Prostate gland (tissue), 2 donors: Measurements from ENCODE around the gene DPH3. TPM values are rescaled to one million over a fixed set of nuclear protein-coding genes. Genes with fewer than 3 reads are reported as not detected.

ENCODE experiments used
- DNase-seq: peaks from one replicate; pipeline ENCODE4 v3.0.0-alpha.2; 2019; ENCODE audit warnings: low spot score
- H3K27ac ChIP-seq, 2 donors: fragments of 200-600 bp; sonication (generic); 2 replicates each; pipeline ENCODE4 v1.5.1; 2017 to 2019
- H3K27me3 ChIP-seq: fragments of 200-600 bp; sonication (generic); replicated peaks from 2 replicates; pipeline ENCODE4 v1.5.1; 2019; ENCODE audit not compliant: insufficient read depth
- H3K36me3 ChIP-seq, 2 donors: fragments of 200-600 bp; sonication (generic); 1 replicate in 1 of 2; 2 replicates in 1 of 2; pipeline versions ENCODE4 v1.5.1 to v1.8.1; 2017 to 2019
- H3K4me1 ChIP-seq: fragments of 200-600 bp; sonication (generic); replicated peaks from 2 replicates; pipeline ENCODE4 v1.5.1; 2019
- H3K4me3 ChIP-seq, 2 donors: fragments of 200-600 bp; sonication (generic); 2 replicates each; pipeline ENCODE4 v1.5.1; 2017 to 2019
- H3K9me3 ChIP-seq: fragments of 200-600 bp; sonication (generic); 2 replicates; pipeline ENCODE4 v1.5.1; 2017
- POLR2A ChIP-seq: fragments of 450-650 bp; IDR thresholded peaks from one replicate; pipeline ENCODE4 v1.6.1; 2016; ENCODE audit warnings: antibody characterized with exemption, mild to moderate bottlenecking
- POLR2AphosphoS5 ChIP-seq: sonication (generic); formaldehyde crosslinking; IDR thresholded peaks from one replicate; pipeline ENCODE4 v1.6.1; 2017; ENCODE audit warnings: antibody characterized with exemption
- WGBS: methylation state at CpG from one replicate; pipeline ENCODE4 v1.1.5; 2018; 5-methylcytosine and 5-hydroxymethylcytosine counted together
- intact Hi-C: fragments of 100-400 bp; cut with DNase I; formaldehyde crosslinking; loops from one replicate; pipeline ENCODE4 v1.14.2; 2022
- total RNA-seq, 2 donors: library from RNA; depleted of rRNA; stranded (reverse); fragments of >200 nt; gene quantifications; one replicate each; pipeline ENCODE4 v1.1.0, GENCODE V29; 2016
- TF ChIP-seq, protein P1 (sequence below), 4 experiments: fragments of 200-600 bp in 2 of 4; fragments of 450-650 bp in 2 of 4; sonication (generic) in 2 of 4; IDR thresholded peaks; 1 replicate in 3 of 4; 2 replicates in 1 of 4; pipeline ENCODE4 v1.5.1; 2016 to 2019; ENCODE audit warnings: antibody characterized with exemption in 4 of 4, mild to moderate bottlenecking in 2 of 4, moderate library complexity in 2 of 4

DPH3 gene
- total RNA-seq, 2 donors from 2014 or later, result 12.4 to 13.8 TPM

DNA sequence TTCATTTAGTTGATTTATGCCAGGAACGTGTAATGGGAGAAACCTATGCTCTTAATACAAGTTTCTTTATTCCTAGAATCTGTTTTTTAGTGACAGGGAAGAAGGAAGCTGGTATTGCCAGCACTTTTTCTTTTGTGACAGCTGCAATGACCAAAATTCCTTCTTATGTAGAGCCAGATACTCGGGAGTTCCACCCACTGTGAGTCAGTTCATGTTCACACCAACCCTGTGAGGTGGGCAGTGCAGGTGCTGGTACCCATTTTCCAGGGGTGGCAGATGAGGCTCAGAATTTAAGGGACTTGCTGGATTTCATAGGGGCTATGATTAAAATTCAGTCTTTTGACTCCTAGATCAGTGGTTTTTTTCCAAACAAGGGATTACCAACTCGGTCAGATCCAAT is 35.0 kb upstream of the DPH3 start:
- TF ChIP-seq, protein P1, sequence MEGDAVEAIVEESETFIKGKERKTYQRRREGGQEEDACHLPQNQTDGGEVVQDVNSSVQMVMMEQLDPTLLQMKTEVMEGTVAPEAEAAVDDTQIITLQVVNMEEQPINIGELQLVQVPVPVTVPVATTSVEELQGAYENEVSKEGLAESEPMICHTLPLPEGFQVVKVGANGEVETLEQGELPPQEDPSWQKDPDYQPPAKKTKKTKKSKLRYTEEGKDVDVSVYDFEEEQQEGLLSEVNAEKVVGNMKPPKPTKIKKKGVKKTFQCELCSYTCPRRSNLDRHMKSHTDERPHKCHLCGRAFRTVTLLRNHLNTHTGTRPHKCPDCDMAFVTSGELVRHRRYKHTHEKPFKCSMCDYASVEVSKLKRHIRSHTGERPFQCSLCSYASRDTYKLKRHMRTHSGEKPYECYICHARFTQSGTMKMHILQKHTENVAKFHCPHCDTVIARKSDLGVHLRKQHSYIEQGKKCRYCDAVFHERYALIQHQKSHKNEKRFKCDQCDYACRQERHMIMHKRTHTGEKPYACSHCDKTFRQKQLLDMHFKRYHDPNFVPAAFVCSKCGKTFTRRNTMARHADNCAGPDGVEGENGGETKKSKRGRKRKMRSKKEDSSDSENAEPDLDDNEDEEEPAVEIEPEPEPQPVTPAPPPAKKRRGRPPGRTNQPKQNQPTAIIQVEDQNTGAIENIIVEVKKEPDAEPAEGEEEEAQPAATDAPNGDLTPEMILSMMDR (IDR thresholded peaks at IDR 0.05), result no peak
- TF ChIP-seq POLR2A (no peak), POLR2AphosphoS5 (no peak)
- no peak overlapping the region for H3K4me3 ChIP-seq
- H3K27me3 ChIP-seq, result no peaks in the 10 kb centered on the region
- no peaks in the 10 kb centered on the region for H3K36me3 ChIP-seq
- H3K4me1 ChIP-seq, result no peaks in the 10 kb centered on the region
- intact Hi-C loops, result loop anchor here (10.0 kb wide), 1 partner anchor 115 kb away; no protein-coding TSS in a partner anchor
- DNase-seq, result no peak
- no peak overlapping the region for H3K27ac ChIP-seq
- no peaks in the 10 kb centered on the region for H3K9me3 ChIP-seq
- 90% methylated on average over 3 of the region's 3 CpGs for WGBS

DNA sequence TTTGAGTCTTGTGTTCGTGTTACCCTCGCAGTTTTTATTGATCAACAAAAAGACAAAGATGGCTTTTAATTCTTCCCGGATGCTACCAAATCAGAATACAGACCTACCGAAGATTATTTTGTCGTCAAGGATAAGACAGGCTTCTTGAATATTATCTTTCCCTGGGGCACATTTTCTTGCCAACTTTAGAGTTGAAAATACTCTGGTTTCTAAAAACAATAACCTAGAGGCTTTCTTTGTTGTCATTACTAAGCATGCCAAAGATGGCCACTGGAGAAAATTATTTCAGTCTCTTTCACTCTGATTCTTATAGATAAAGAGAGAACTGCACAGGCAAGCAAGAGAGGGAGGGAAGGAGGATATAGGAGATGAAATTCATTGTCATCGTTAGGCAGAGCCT is 34.1 kb upstream of the DPH3 start:
- intact Hi-C loops, result loop anchor here (10.0 kb wide), 1 partner anchor 116 kb away; no protein-coding TSS in a partner anchor
- DNase-seq, result no peak
- H3K36me3 ChIP-seq, result no peaks in the 10 kb centered on the region
- no peaks in the 10 kb centered on the region for H3K9me3 ChIP-seq
- TF ChIP-seq POLR2A (no peak), POLR2AphosphoS5 (no peak)
- TF ChIP-seq, protein P1 (IDR thresholded peaks at IDR 0.05), result no peak
- H3K27ac ChIP-seq, result no peak overlapping the region
- WGBS, result 79% methylated on average over 6 of the region's 6 CpGs
- H3K27me3 ChIP-seq, result no peaks in the 10 kb centered on the region
- H3K4me3 ChIP-seq, result no peak overlapping the region
- H3K4me1 ChIP-seq, result no peaks in the 10 kb centered on the region

DNA sequence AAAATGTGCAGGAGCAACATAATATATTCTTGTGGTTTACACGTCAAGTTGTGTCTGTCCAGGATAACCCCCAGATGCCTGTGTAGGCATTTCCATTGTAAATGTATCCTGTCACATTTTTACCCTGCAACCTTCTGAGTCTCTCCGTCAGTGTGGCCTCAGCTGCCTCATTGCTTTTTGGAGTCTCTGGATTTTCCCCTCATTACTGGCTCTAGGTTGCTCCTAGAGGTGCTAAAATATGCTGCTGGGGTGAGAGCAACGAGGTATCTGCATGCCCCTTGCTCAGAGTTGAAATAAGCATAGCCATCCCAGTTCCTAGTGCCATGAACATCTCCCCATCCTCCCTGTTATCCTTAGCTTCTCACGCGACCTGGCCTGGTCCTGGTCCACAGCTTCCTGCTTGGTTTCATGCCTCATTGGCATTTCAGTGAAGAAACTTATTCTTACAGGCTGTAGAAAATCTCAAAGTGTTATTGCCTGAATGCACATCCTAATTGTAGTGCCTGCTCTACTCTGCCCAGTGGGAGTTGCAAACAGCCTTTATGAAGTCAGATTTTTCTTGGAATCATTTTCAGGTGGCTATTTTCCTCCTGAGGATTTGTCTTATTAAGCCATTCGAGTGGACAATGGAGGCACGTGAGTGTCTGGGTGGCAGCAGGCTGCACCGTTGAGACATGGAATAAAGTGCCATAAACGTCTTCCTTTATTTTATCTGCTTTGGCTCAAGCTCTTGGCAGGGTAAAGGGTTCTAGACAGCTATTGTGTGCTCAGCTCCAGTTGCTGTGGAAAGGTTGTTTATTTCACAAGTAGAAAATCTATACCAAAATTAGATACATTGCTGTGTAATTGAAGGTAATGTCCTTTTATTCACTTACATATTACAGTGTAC is 33.5 kb upstream of the DPH3 start:
- no peaks in the 10 kb centered on the region for H3K36me3 ChIP-seq
- TF ChIP-seq POLR2AphosphoS5 (no peak), POLR2A (no peak)
- TF ChIP-seq, protein P1 (IDR thresholded peaks at IDR 0.05), result no peak
- no peaks in the 10 kb centered on the region for H3K9me3 ChIP-seq
- intact Hi-C loops, result loop anchor here (10.0 kb wide), 1 partner anchor 117 kb away; no protein-coding TSS in a partner anchor
- H3K27me3 ChIP-seq, result no peaks in the 10 kb centered on the region
- WGBS, result 61% methylated on average over 9 of the region's 9 CpGs
- no peak overlapping the region for H3K4me3 ChIP-seq
- no peak overlapping the region for H3K27ac ChIP-seq
- no peak for DNase-seq
- H3K4me1 ChIP-seq, result no peaks in the 10 kb centered on the region

DNA sequence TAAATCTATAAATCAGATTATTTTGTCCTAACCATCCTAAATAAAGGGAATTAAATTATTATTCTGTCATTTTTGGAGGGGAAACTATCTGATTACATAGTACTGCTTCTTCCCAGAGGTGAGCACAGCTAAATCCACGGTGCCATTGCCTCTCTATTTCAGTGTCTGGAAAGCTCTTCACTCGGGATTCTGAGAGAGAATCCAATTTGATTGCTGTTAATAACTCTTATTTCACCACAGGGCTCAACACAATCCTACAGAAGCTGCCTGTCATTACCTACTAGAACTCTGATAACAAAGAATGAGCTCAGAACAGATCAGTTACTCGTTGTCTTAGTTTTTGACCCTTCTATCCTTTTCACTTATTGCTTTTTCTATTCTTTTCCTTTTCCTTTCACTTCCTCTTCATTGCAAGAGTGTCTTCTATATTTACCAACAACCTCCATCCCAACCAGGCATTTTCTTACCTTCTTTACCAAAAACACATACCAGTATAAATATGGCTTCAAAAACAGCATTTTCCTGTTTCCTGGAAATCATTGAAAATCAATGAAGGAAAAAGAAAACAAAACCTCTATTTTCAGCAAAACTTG is 30.7 kb upstream of the DPH3 start:
- TF ChIP-seq, protein P1 (IDR thresholded peaks at IDR 0.05), result no peak
- Histone ChIP-seq H3K27me3 (no peaks in the 10 kb centered on the region), H3K4me1 (no peaks in the 10 kb centered on the region), H3K9me3 (no peaks in the 10 kb centered on the region), H3K4me3 (no peak overlapping the region), H3K27ac (no peak overlapping the region), H3K36me3 (no peaks in the 10 kb centered on the region)
- DNase-seq, result no peak
- intact Hi-C loops, result loop anchor here (10.0 kb wide), 1 partner anchor 119 kb away; no protein-coding TSS in a partner anchor
- WGBS, result 82% methylated on average over 3 of the region's 3 CpGs
